DOHH2 (cell line): ENCODE results near the gene GPC1.

Experiments
- EZH2phosphoT487 ChIP-seq: fragments of 200-600 bp; sonication (generic); IDR thresholded peaks from 2 replicates; pipeline ENCODE4 v1.6.1; 2017; ENCODE audit warnings: borderline replicate concordance, mild to moderate bottlenecking, antibody characterized with exemption, low read length, moderate library complexity, mixed read lengths
- TF ChIP-seq, protein P1 (sequence below): fragments of 200-600 bp; sonication (generic); IDR thresholded peaks from one replicate; pipeline ENCODE4 v1.5.1; 2014; ENCODE audit warnings: antibody characterized with exemption, mild to moderate bottlenecking, low read depth, low read length; ENCODE audit not compliant: poor library complexity, severe bottlenecking

DNA sequence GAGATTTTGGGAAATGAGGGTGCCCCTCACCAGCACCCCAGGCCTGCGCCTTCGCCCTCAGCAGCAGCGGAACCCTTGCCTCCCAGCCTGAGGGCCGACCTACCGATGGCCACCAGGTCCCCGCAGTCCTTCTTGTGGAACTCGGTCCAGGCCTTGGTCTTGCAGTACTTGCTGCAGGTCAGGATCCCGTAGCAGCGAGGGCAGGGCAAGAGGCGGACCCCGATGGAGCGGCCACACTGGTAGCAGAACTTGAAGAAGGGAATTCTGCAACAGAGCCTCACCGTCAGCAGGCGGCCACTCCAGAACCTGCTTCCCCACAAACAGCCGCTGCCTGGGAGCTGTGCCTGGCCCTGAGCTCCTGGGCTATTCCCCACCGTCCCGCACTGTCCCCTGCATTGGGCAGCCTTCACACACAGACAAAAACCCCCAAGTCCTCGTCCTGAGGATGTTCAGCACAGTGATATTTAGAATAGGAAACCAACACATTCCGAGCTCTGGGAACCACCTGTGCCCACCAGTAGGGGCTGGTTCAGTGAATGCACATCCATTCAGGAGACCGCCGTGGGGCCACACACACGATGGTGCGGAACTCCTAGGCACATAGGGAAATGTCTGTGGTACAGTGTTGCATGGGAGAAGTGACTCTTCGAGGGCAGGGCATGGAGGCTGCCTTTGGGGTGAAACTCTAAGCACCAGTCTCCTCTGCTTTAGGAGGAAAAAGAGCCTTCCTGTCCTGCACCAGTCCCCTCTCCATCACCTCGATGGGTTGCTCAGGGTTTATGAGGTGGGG is 45.6 kb downstream of the GPC1 start:
- TF ChIP-seq, protein P1, sequence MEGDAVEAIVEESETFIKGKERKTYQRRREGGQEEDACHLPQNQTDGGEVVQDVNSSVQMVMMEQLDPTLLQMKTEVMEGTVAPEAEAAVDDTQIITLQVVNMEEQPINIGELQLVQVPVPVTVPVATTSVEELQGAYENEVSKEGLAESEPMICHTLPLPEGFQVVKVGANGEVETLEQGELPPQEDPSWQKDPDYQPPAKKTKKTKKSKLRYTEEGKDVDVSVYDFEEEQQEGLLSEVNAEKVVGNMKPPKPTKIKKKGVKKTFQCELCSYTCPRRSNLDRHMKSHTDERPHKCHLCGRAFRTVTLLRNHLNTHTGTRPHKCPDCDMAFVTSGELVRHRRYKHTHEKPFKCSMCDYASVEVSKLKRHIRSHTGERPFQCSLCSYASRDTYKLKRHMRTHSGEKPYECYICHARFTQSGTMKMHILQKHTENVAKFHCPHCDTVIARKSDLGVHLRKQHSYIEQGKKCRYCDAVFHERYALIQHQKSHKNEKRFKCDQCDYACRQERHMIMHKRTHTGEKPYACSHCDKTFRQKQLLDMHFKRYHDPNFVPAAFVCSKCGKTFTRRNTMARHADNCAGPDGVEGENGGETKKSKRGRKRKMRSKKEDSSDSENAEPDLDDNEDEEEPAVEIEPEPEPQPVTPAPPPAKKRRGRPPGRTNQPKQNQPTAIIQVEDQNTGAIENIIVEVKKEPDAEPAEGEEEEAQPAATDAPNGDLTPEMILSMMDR: no peak
- no peak for TF ChIP-seq EZH2phosphoT487
